ENCODE results near the gene SRMS.
"Not testable (repeated sequence)": the region's sequence is repeated elsewhere in the genome, so short reads cannot be mapped to it uniquely, and the experiment has no call there.

The SRMS gene

DNA sequence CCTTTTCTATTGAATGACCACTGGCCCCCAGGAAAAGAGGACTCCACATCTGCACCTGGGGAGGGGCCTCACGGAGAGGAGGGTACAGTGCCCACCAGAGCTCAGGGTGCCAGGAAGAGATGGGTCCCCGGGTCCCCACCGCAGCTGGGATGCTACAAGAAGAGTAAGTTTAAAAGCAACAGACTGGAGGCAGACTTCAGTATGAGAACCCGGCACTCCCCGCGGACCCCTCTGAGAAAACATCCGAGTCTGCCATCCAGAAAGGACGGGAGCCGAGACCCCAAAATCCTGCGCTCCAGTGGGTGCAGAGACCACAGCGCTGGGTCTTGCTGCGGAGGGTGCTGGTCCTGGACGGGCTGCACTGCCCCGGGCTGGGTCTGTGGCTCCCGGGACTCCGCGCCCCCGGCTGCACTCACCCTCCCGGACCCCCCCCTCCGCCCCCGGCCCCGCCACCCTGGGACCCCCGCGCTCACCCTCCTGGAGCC, 26.1 kb upstream of the SRMS start:
- peak overlapping the region; percentile 83 to 89 for H3K27ac Mint-ChIP-seq
- H3K9me3 Mint-ChIP-seq: no peaks in the 10 kb centered on the region
- H3K36me3 Mint-ChIP-seq (ENCODE audit: insufficient read depth): peaks cover 6% of the 10 kb centered on the region
- ATAC-seq (replicated peaks): peak; percentile 31
- H3K4me3 Mint-ChIP-seq: peak overlapping the region; percentile 81 to 82
- H3K4me1 Mint-ChIP-seq (ENCODE audit: low read depth in 2 of 2): peaks cover 6 to 11% of the 10 kb centered on the region in 2 donors
- no peaks in the 10 kb centered on the region for H3K27me3 Mint-ChIP-seq
- DNase-seq: no peak

DNA sequence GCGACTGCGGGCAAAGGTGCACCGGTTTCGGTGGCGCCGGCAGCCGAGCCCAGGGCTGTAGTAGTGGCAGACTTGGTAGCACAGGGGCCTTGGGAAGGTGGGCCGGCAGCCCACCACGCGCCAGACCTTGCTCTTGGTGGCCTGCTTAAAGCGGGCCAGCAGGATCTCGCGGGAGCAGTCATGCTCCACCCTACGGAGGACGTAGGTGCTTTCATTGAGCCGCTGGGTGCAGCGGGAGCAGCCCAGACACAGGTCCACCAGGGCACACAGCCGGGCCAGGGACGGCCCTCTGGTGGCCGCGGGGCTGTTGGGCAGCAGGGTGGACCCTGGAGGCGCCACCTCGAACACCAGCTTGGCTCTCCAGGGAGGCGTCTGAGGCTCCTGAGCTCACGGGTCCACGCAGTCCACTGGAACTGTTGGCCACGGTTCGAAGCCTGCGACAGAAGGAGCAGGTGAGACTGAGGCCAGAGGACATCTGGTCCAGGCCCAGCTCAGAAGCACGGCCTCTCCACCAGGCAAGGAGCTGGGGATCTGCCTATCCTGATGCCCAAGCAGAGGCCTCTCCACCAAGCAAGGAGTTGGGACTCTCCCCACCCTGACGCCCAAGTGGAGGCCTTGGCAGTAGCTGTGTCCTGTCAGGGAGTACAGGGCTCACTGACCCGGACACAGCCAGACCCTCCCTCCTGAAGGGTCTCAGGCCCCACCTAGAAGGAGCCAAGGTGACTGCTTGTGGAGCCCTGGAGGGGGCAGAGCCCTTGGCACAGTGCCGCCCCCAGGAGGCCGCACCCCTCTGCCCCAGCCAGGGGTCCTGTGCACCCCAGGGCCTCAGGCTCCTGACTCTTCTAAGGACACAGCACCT, 25.5 kb upstream of the SRMS start:
- H3K27me3 Mint-ChIP-seq: no peaks in the 10 kb centered on the region
- no peaks in the 10 kb centered on the region for H3K9me3 Mint-ChIP-seq
- ATAC-seq (replicated peaks) (no peak), DNase-seq (no peak)
- H3K36me3 Mint-ChIP-seq (ENCODE audit: insufficient read depth): peaks cover 10% of the 10 kb centered on the region
- peak overlapping the region; percentile 83 to 89 for H3K27ac Mint-ChIP-seq
- H3K4me3 Mint-ChIP-seq: peak overlapping the region; percentile 81 to 82
- H3K4me1 Mint-ChIP-seq (ENCODE audit: low read depth in 2 of 2): peaks cover 8 to 15% of the 10 kb centered on the region in 2 donors

DNA sequence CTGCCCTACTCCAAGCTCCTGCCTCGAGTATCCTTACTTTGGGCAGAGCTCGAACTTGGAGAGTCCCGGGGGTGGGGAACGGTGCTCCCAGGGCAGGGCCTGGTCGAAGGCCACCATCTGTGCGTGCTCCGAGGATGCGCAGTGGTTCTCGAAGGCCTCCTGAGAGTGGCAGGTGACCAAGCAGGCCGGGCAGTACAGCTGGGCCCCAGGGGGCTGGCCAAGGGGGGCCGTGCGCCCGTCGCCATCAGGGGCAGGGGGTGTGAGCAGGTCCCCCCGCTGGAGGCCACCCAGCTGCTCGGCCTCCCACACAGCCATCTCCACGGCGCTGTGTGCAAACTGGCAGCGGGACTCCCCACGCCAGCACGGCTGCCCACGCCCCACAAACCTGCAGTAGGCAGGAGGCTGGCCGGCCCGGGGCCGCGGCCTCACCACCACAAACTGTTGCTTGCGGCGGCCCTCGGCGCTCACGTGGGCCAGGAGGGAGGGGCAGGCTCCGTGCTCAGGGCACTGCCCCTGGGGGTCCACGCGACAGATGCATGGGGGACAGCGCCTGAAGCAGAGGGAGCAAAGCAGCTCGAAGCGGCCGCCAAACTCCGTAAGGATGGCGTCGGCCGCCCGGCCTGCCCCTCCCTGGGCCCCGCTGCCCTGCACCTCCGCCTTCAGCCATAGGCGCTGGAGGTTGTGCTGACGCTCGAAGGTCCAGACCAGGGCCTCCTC, 24.7 kb upstream of the SRMS start:
- ATAC-seq (replicated peaks) (no peak), DNase-seq (no peak)
- Mint-ChIP-seq H3K9me3 (no peaks in the 10 kb centered on the region), H3K36me3 (ENCODE audit: insufficient read depth) (peaks cover 18% of the 10 kb centered on the region), H3K4me1 (ENCODE audit: low read depth in 2 of 2) (peaks cover 12 to 22% of the 10 kb centered on the region in 2 donors), H3K4me3 (peak overlapping the region in 1 of 2 donors; percentile 10), H3K27ac (no peak overlapping the region), H3K27me3 (no peaks in the 10 kb centered on the region)

- H3K9me3 Mint-ChIP-seq; H3K4me3 Mint-ChIP-seq; H3K27ac Mint-ChIP-seq; DNase-seq; ATAC-seq (replicated peaks); H3K27me3 Mint-ChIP-seq: not testable (repeated sequence)
- H3K36me3 Mint-ChIP-seq (ENCODE audit: insufficient read depth): peaks cover 24% of the 10 kb centered on the region
- peaks cover 12 to 22% of the 10 kb centered on the region in 2 donors for H3K4me1 Mint-ChIP-seq (ENCODE audit: low read depth in 2 of 2)
These were observed 23.5 kb upstream of the SRMS start for GRCh38 chr20:63571087-63571478.

GRCh38 chr20:63570281-63571086, 22.9 kb upstream of the SRMS start:
- H3K36me3 Mint-ChIP-seq (ENCODE audit: insufficient read depth): peaks cover 24% of the 10 kb centered on the region
- ATAC-seq (replicated peaks) (no peak), DNase-seq (no peak)
- H3K4me1 Mint-ChIP-seq (ENCODE audit: low read depth in 2 of 2): peaks cover 12 to 22% of the 10 kb centered on the region in 2 donors
- H3K27me3 Mint-ChIP-seq: no peaks in the 10 kb centered on the region
- no peak overlapping the region for H3K27ac Mint-ChIP-seq
- H3K9me3 Mint-ChIP-seq: no peaks in the 10 kb centered on the region
- peak overlapping the region in 1 of 2 donors; percentile 86 for H3K4me3 Mint-ChIP-seq

GRCh38 chr20:63568986-63569949, 21.7 kb upstream of the SRMS start:
- no peaks in the 10 kb centered on the region for H3K9me3 Mint-ChIP-seq

GRCh38 chr20:63568170-63568981, 20.8 kb upstream of the SRMS start:
- ATAC-seq (replicated peaks) (peak; percentile 17), DNase-seq (no peak)
- Mint-ChIP-seq H3K27ac (peak overlapping the region; percentile 52 to 84), H3K4me1 (ENCODE audit: low read depth in 2 of 2) (peaks cover 12 to 20% of the 10 kb centered on the region in 2 donors), H3K36me3 (ENCODE audit: insufficient read depth) (peaks cover 24% of the 10 kb centered on the region), H3K4me3 (peak overlapping the region; percentile 78 to 86), H3K9me3 (no peaks in the 10 kb centered on the region), H3K27me3 (no peaks in the 10 kb centered on the region)

More at GRCh38 chr20:63568986-63569949, 21.7 kb upstream of the SRMS start:
- ATAC-seq (replicated peaks) (no peak), DNase-seq (no peak)
- no peak overlapping the region for H3K27ac Mint-ChIP-seq
- H3K36me3 Mint-ChIP-seq (ENCODE audit: insufficient read depth): peaks cover 24% of the 10 kb centered on the region
- H3K4me3 Mint-ChIP-seq: peak overlapping the region; percentile 78 to 86
- peaks cover 12 to 22% of the 10 kb centered on the region in 2 donors for H3K4me1 Mint-ChIP-seq (ENCODE audit: low read depth in 2 of 2)
- H3K27me3 Mint-ChIP-seq: no peaks in the 10 kb centered on the region

DNA sequence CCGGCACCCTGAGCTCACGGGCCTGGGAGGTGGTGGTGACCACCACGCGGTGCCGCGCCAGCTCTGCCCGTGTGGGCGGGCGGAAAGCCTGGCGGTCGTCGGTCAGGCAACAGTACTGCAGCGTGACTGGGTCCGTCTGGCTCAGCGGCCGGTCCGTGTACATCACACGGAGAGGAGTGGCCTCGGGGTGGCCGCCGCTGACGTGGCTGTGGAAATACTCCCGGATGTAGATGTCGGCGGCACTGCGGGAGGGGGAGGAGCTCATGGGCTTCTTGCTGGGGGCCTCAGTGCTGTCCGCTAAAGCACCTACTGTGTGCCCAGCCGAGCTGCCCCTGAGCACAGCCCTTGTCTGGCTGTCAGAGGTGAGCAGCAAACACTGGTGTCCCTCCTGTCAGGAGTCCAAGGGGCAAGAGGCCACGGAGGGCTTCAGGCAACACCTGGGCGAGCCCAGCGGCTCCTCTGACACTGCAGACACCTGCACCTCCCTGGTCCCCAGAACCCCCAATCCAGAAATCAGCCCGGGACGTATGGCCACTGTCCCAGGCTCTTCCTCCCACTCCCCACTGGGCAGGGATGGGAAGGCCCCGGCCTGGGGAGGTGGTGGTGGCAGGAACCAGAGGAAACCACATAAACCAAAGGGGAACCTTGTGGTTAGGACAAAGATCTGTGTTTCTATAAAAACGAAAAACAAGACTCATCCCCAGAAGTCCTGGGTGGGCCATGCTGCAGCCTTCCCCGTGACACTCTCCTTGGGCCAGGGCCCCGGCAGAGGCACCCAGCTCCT, 20.0 kb upstream of the SRMS start:
- H3K36me3 Mint-ChIP-seq (ENCODE audit: insufficient read depth): peaks cover 24% of the 10 kb centered on the region
- peaks cover 12 to 20% of the 10 kb centered on the region in 2 donors for H3K4me1 Mint-ChIP-seq (ENCODE audit: low read depth in 2 of 2)
- no peaks in the 10 kb centered on the region for H3K9me3 Mint-ChIP-seq
- H3K4me3 Mint-ChIP-seq: peak overlapping the region; percentile 78 to 86
- DNase-seq: peak; percentile 47 to 53 (median 49)
- ATAC-seq (replicated peaks): peak; percentile 71
- peak overlapping the region; percentile 52 to 84 for H3K27ac Mint-ChIP-seq
- no peaks in the 10 kb centered on the region for H3K27me3 Mint-ChIP-seq

- DNase-seq: no peak
- Mint-ChIP-seq H3K36me3 (ENCODE audit: insufficient read depth) (peaks cover 24% of the 10 kb centered on the region), H3K4me3 (peak overlapping the region; percentile 78 to 86), H3K4me1 (ENCODE audit: low read depth in 2 of 2) (peaks cover 12 to 20% of the 10 kb centered on the region in 2 donors), H3K9me3 (no peaks in the 10 kb centered on the region), H3K27me3 (no peaks in the 10 kb centered on the region), H3K27ac (peak overlapping the region; percentile 52 to 84)
- peak; percentile 43 for ATAC-seq (replicated peaks)
These were observed 19.5 kb upstream of the SRMS start for GRCh38 chr20:63567136-63567385.

- DNase-seq: no peak
- peaks cover 24% of the 10 kb centered on the region for H3K36me3 Mint-ChIP-seq (ENCODE audit: insufficient read depth)
- H3K4me3 Mint-ChIP-seq: peak overlapping the region; percentile 78 to 86
- H3K27me3 Mint-ChIP-seq: no peaks in the 10 kb centered on the region
- H3K4me1 Mint-ChIP-seq (ENCODE audit: low read depth in 2 of 2): peaks cover 12 to 20% of the 10 kb centered on the region in 2 donors
- peak overlapping the region in 1 of 2 donors; percentile 84 for H3K27ac Mint-ChIP-seq
- ATAC-seq (replicated peaks): no peak
- no peaks in the 10 kb centered on the region for H3K9me3 Mint-ChIP-seq
These were observed 19.0 kb upstream of the SRMS start for GRCh38 chr20:63566395-63567135.

Data from effector memory CD8-positive, alpha-beta T cell (primary cell).